IMR-90 (cell line): ENCODE data around the gene PRIMA1. TPM values are rescaled to one million over a fixed set of nuclear protein-coding genes. Genes with fewer than 3 reads are reported as not detected.

Experiments
- ATAC-seq: fragments of 200-7000 bp; cut with Tn5 transposase; 2 replicates; pipeline ENCODE4 v1.9.1; 2020; ENCODE audit warnings: low read depth, mild to moderate bottlenecking, moderate library complexity
- BruUV-seq: library from RNA; stranded (reverse); fragments of 400-500 nt; replicated peaks from 2 replicates; lab custom pipeline; 2021; lab: Mats Ljungman, UMichigan
- CTCF ChIA-PET: fragments of 300-600 bp; formaldehyde crosslinking; extraction: SDS; loops from one replicate; lab custom pipeline; 2021; ENCODE audit warnings: antibody characterized with exemption; lab: Yijun Ruan, JAX
- POLR2A ChIA-PET: fragments of 300-600 bp; sonication (Branson Sonifier 250); formaldehyde crosslinking; loops from one replicate; lab custom pipeline; 2022; ENCODE audit warnings: antibody characterized with exemption; ENCODE audit not compliant: unreplicated experiment; lab: Charles Lee
- DNase-seq: peaks from one replicate; pipeline ENCODE4 v3.0.0; 2013
- H2AFZ ChIP-seq: replicated peaks from 2 replicates; pipeline ENCODE3; 2013; ENCODE audit warnings: low read length, mild to moderate bottlenecking; ENCODE audit not compliant: poor library complexity
- H2AK5ac ChIP-seq: 2 replicates; pipeline ENCODE4 v1.6.1; 2013; ENCODE audit warnings: low read depth, low read length, inconsistent platforms
- H2AK9ac ChIP-seq: replicated peaks from 2 replicates; pipeline ENCODE3; 2013; ENCODE audit warnings: mild to moderate bottlenecking, low read depth, low read length, moderate library complexity; ENCODE audit not compliant: poor library complexity
- H2BK120ac ChIP-seq: 2 replicates; pipeline ENCODE4 v1.6.1; 2013; ENCODE audit warnings: low read depth, low read length, inconsistent platforms
- H2BK15ac ChIP-seq: 3 replicates; pipeline ENCODE4 v1.6.1; 2013; ENCODE audit warnings: low read depth, low read length, inconsistent platforms
- H2BK20ac ChIP-seq: 2 replicates; pipeline ENCODE4 v1.6.1; 2013; ENCODE audit warnings: low read depth, mild to moderate bottlenecking, inconsistent platforms, low read length, moderate library complexity
- H2BK5ac ChIP-seq: 2 replicates; pipeline ENCODE4 v1.6.1; 2013; ENCODE audit warnings: mild to moderate bottlenecking, low read depth, low read length, inconsistent platforms; ENCODE audit not compliant: poor library complexity, severe bottlenecking
- H3K14ac ChIP-seq: replicated peaks from 2 replicates; pipeline ENCODE4 v1.6.1; 2013; ENCODE audit warnings: low read depth, low read length, inconsistent platforms
- H3K18ac ChIP-seq: 2 replicates; pipeline ENCODE4 v1.6.1; 2013; ENCODE audit warnings: low read depth, low read length, control low read depth
- H3K23ac ChIP-seq: 2 replicates; pipeline ENCODE4 v1.6.1; 2013; ENCODE audit warnings: low read depth, low read length, inconsistent platforms
- H3K27ac ChIP-seq: 2 replicates; pipeline ENCODE4 v1.5.1; 2013; ENCODE audit warnings: mild to moderate bottlenecking, control low read depth, low read length; ENCODE audit not compliant: insufficient read depth
- H3K27me3 ChIP-seq: 2 replicates; pipeline ENCODE4 v1.6.1; 2013; ENCODE audit warnings: low read length; ENCODE audit not compliant: control insufficient read depth, insufficient read depth
- H3K36me3 ChIP-seq: 2 replicates; pipeline ENCODE4 v1.6.1; 2013; ENCODE audit warnings: low read length, mixed read lengths; ENCODE audit not compliant: control insufficient read depth, insufficient read depth
- H3K4ac ChIP-seq: 2 replicates; pipeline ENCODE4 v1.6.1; 2013; ENCODE audit warnings: low read depth, low read length, inconsistent platforms
- H3K4me1 ChIP-seq: 2 replicates; pipeline ENCODE4 v1.6.1; 2013; ENCODE audit warnings: low read length, mixed read lengths; ENCODE audit not compliant: control insufficient read depth, insufficient read depth
- H3K4me2 ChIP-seq: 2 replicates; pipeline ENCODE4 v1.6.1; 2013; ENCODE audit warnings: low read depth, mild to moderate bottlenecking, control low read depth, low read length, moderate library complexity
- H3K4me3 ChIP-seq: 2 replicates; pipeline ENCODE4 v1.5.1; 2013; ENCODE audit warnings: low read depth, mild to moderate bottlenecking, control low read depth, low read length, moderate library complexity; ENCODE audit not compliant: insufficient read depth
- H3K56ac ChIP-seq: 2 replicates; pipeline ENCODE4 v1.6.1; 2013; ENCODE audit warnings: low read length, inconsistent platforms; ENCODE audit not compliant: insufficient read depth; ENCODE audit errors: extremely low read depth
- H3K79me1 ChIP-seq, 2 experiments: 2 replicates each; pipeline ENCODE4 v1.6.1; 2013; ENCODE audit warnings: low read length in 2 of 2, inconsistent platforms in 1 of 2, low read depth in 1 of 2
- H3K9ac ChIP-seq: 2 replicates; pipeline ENCODE4 v1.6.1; 2013; ENCODE audit warnings: low read depth, low read length, control low read depth
- H3K9me1 ChIP-seq: 2 replicates; pipeline ENCODE4 v1.6.1; 2013; ENCODE audit warnings: low read length, inconsistent platforms; ENCODE audit not compliant: insufficient read depth
- H3K9me3 ChIP-seq: 2 replicates; pipeline ENCODE4 v1.6.1; 2013; ENCODE audit warnings: low read length; ENCODE audit not compliant: control insufficient read depth, insufficient read depth
- H4K20me1 ChIP-seq: 2 replicates; pipeline ENCODE4 v1.6.1; 2013; ENCODE audit warnings: low read length, inconsistent platforms; ENCODE audit not compliant: insufficient read depth
- H4K5ac ChIP-seq: 2 replicates; pipeline ENCODE4 v1.6.1; 2013; ENCODE audit warnings: mild to moderate bottlenecking, low read depth, low read length, control low read depth
- H4K8ac ChIP-seq, 2 experiments: 2 replicates each; pipeline ENCODE4 v1.6.1; 2013; ENCODE audit warnings: low read depth in 2 of 2, low read length in 2 of 2, control low read depth in 1 of 2, inconsistent platforms in 1 of 2
- H4K91ac ChIP-seq: 2 replicates; pipeline ENCODE4 v1.6.1; 2013; ENCODE audit warnings: low read depth, low read length, inconsistent platforms; ENCODE audit not compliant: insufficient read depth
- BHLHE40 ChIP-seq: fragments of 150-350 bp; IDR thresholded peaks from 2 replicates; pipeline ENCODE4 v1.6.1; 2016; ENCODE audit warnings: mild to moderate bottlenecking, low read depth, low read length
- MXI1 ChIP-seq: IDR thresholded peaks from 2 replicates; pipeline ENCODE4 v1.6.1; 2012; ENCODE audit warnings: low read depth, mild to moderate bottlenecking, low read length, moderate library complexity, borderline replicate concordance
- NFE2L2 ChIP-seq: fragments of 150-350 bp; IDR thresholded peaks from 2 replicates; pipeline ENCODE4 v1.6.1; 2016; ENCODE audit warnings: low read depth, mild to moderate bottlenecking, low read length
- WGBS, 2 experiments: methylation state at CpG; one replicate each; pipeline versions ENCODE4 v1.1.5 to v1.1.7; 2013; ENCODE audit warnings: missing lambda C conversion rate in 2 of 2; ENCODE audit not compliant: insufficient read length in 1 of 2; ENCODE audit errors: extremely low coverage in 2 of 2; 5-methylcytosine and 5-hydroxymethylcytosine counted together
- dilution Hi-C: fragments of 300-500 bp; cut with HindIII; formaldehyde crosslinking; loops from one replicate; pipeline ENCODE4 v1.14.3; 2018; ENCODE audit warnings: low sequenced_read_pairs; ENCODE audit not compliant: unreplicated experiment
- in situ Hi-C: fragments of 300-500 bp; cut with MboI; formaldehyde crosslinking; loops from 3 replicates; pipeline ENCODE4 v1.14.3; 2019; ENCODE audit warnings: low sequenced_read_pairs, inconsistent platforms, mixed read lengths
- intact Hi-C: fragments of 100-400 bp; cut with micrococcal nuclease; formaldehyde crosslinking; loops from 2 replicates; pipeline ENCODE4 v1.10.0; 2022
- polyA plus RNA-seq, 3 experiments: library from polyadenylated mRNA; depleted of rRNA; stranded (reverse); fragments of >200 nt; gene quantifications; 2 replicates each; pipeline ENCODE4 v1.2.3, GENCODE V29; 2012; ENCODE audit warnings: low replicate concordance in 1 of 3
- total RNA-seq: library from RNA; depleted of rRNA; stranded (reverse); fragments of >200 nt; gene quantifications from 2 replicates; pipeline ENCODE4 v1.2.3, GENCODE V29; 2012
- TF ChIP-seq, protein P1 (sequence below): fragments of 150-350 bp; IDR thresholded peaks from 2 replicates; pipeline ENCODE4 v1.6.1; 2016; ENCODE audit warnings: low read depth, mild to moderate bottlenecking, low read length, moderate library complexity, borderline replicate concordance

Gene PRIMA1
- total and polyA plus RNA-seq, 2 of the 4 experiments (the other 2 are of a cell fraction), result not detected

DNA sequence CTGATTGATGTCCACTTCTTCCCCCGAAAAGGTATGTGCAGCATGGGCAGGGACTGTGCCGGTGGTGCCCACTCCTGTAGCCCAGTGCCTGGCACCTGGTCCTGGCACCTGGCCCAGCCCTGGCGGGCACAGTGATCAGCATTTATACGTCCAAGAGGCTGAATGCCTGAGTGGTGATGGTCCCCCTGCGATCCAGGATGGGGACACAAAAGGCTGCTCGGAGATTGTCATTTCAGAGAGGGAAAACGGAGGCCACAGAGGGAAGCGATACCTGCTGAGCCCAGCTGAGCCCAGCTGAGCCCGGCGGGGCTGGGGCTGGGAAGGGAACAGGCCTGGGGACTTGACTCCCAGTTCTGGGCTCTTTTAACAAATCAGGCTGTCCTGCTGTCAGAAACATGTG lies 55.8 kb downstream of the PRIMA1 start:
- H3K56ac ChIP-seq, result no peak overlapping the region
- intact Hi-C loops (no loop called here), dilution Hi-C loops (no loop called here), in situ Hi-C loops (no loop called here)
- H2BK20ac ChIP-seq, result no peak overlapping the region
- no peak overlapping the region for H3K9ac ChIP-seq
- no peak overlapping the region for H2BK120ac ChIP-seq
- no peak overlapping the region for H3K4me3 ChIP-seq
- no peak overlapping the region for H3K4ac ChIP-seq
- no peak overlapping the region for H2BK5ac ChIP-seq
- BruUV-seq, result no TSS peak
- no peak for TF ChIP-seq BHLHE40
- TF ChIP-seq NFE2L2, result no peak
- no peak for TF ChIP-seq MXI1
- TF ChIP-seq, protein P1, sequence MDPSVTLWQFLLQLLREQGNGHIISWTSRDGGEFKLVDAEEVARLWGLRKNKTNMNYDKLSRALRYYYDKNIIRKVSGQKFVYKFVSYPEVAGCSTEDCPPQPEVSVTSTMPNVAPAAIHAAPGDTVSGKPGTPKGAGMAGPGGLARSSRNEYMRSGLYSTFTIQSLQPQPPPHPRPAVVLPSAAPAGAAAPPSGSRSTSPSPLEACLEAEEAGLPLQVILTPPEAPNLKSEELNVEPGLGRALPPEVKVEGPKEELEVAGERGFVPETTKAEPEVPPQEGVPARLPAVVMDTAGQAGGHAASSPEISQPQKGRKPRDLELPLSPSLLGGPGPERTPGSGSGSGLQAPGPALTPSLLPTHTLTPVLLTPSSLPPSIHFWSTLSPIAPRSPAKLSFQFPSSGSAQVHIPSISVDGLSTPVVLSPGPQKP, result no peak
- no peaks in the 10 kb centered on the region for H3K4me1 ChIP-seq
- H3K27me3 ChIP-seq, result no peaks in the 10 kb centered on the region
- no peak overlapping the region for H4K5ac ChIP-seq
- H4K8ac ChIP-seq, result no peak overlapping the region
- peaks cover 23% of the 10 kb centered on the region for H3K9me3 ChIP-seq
- ChIA-PET POLR2A (no interaction called here), CTCF (no interaction called here)
- DNase-seq, result no peak
- H3K4me2 ChIP-seq, result no peak overlapping the region
- no peak overlapping the region for H2AFZ ChIP-seq
- H3K27ac ChIP-seq, result no peak overlapping the region
- no peak overlapping the region for H3K14ac ChIP-seq
- H2AK9ac ChIP-seq, result no peak overlapping the region
- 65% methylated on average over 7 of the region's 10 CpGs; no CpG with 5 or more reads in 1 of the 2 experiments for WGBS, 2 experiments
- H2BK15ac ChIP-seq, result no peak overlapping the region
- no peaks in the 10 kb centered on the region for H4K20me1 ChIP-seq
- H2AK5ac ChIP-seq, result no peak overlapping the region
- H3K79me1 ChIP-seq, result no peaks in the 10 kb centered on the region
- no peaks in the 10 kb centered on the region for H3K9me1 ChIP-seq
- no peak overlapping the region for H3K18ac ChIP-seq
- H3K36me3 ChIP-seq, result no peaks in the 10 kb centered on the region
- H3K23ac ChIP-seq, result no peak overlapping the region
- no peak overlapping the region for H4K91ac ChIP-seq
- no peak for ATAC-seq
